HG03097 (cell line): ENCODE results near the gene MTG1.
"Not testable (repeated sequence)": the region's sequence is repeated elsewhere in the genome, so short reads cannot be mapped to it uniquely, and the experiment has no call there.

Experiments
- ATAC-seq: cut with Tn5 transposase; IDR thresholded peaks from one replicate; pipeline ENCODE4 v1.9.1; 2021; ENCODE audit not compliant: unreplicated experiment, low FRiP score

Gene MTG1

DNA sequence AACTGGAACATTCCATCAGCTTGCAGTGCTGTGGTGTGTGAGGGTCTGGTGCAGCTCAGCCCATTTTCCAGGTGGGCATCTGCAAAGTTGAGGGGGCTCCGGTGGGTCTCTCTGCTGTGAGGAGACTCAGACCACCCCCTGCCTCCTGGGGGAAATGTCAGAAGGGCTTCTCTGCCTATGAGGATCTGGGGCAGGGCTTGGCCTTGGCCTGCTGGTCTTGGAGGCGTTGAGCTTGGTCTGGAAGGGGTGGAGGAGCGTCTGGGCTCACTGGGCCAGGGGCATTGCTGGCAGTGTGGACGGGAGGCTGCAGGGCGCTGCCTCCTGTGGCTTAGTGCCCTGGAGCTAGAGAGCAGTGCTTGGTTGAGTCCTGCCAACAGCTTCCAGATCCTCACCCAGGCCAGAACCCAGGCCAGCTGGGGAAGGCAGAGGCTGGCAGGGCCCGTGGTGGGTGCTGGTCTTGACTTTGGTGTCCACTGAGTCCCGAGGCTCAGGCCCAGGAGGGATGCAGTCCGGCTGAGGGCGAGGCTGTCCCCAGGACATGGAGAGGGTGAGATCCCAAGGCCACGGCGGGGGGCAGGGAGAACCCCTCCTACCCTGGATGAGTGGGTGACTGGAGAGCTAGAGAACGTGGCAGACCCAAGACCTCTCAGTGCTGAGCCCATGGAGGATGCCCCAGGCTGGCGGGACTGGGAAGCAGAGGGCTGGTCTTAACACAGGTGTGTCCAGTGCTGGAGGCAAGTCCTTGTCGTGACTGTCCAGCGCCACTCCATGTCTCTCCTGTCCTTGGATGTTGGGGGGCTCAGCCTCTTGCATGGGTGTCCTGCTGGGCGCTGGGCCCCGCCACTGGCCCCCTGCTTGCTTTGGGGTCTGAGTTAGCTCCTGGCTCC is 27.6 kb downstream of the MTG1 start:
- no peak for ATAC-seq

DNA sequence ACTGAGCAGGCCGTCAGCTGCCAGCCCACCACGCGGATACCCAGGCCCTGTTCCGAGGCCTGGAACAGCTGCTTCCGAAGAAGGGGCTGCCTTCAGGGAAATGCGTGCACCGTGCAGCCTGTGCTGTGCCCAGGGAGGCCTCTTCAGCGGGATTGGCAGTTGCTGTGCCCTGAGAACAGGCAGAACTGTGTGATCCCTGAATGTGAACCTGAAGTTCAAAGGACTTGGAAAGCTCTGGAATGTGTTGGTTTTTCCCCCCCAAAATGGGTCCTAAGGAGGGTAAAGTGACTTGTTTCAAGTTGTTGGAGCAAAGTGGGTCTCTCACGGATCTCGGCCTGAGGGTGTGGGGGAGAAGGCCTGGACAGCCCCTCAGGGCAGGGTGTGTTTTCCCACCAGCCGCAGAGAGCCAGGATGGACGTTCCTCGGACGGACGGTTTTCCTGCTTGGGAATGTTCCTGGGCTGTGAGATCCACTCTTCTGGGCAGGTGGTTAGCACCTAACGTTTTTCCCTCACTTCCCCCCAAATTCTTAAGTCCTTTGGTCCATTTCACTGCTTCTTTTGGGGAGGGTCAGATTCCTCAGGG is 28.4 kb downstream of the MTG1 start:
- no peak for ATAC-seq

DNA sequence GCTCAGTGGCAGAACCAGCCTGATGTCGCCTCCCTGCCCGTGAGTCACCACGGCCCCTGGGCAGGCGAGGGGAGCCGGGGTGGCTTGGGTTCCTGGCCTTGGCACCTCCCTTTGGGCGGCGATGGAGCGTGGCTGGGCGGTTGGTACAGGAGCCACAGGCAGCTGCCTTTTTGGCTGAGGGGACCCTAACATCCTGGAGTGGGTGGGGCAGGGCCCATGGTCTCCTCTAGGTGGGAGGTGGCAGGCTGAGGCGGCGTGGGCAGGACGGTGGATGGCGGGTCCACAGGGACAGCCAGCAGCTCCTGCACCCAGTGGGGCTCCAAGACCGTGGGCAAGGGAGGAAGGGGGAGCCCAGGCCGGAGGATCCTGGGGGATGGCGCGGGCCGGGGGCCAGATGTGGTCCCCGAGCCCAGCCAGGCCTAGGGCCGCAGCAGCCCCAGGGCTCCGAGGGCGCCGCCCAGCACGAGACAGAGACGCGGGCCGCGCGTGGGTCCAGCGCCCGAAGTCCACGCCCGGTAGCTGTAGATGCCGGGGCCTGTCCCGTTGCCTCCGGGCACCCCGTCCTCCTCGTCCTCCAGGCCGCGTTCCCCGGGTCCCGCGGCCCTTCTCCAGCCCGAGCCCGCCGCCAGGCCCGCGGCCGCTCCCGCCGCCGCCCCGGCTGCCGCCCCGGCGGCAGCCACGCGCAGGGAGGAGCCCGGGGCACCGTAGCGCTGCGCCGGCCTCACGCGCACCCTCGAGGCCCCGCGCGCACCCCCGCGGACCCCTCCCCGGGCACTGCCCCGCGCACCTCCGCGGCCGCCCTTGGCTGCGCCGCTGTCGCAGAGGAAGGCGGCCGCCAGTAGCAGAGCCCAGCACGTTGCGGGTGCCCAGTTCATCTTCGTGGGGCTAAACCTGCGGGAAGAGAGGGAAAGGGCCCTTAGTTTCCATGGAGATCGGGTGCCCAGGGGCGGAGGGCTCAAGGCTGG is 29.1 kb downstream of the MTG1 start:
- ATAC-seq = no peak

DNA sequence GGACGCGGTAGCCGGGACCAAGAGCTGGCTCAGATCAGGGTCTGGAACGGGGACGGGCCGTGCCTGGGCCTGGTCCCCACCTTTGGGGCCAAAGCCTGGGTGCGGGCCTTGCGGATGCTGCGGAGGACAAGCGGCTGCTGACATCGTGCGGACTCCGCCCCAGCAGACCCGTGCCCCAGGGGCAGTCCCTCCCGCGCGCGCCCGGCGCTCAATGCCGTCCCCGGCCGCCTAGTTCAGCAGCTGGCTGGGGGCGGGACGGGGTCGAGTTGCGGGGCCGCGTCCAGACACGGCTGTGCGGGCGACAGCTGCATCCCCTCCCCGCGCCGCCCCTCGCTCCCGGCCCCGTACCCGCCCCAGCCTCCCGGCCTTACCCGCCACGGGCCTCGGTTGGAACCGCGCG is 30.1 kb downstream of the MTG1 start:
- ATAC-seq = not testable (repeated sequence)

DNA sequence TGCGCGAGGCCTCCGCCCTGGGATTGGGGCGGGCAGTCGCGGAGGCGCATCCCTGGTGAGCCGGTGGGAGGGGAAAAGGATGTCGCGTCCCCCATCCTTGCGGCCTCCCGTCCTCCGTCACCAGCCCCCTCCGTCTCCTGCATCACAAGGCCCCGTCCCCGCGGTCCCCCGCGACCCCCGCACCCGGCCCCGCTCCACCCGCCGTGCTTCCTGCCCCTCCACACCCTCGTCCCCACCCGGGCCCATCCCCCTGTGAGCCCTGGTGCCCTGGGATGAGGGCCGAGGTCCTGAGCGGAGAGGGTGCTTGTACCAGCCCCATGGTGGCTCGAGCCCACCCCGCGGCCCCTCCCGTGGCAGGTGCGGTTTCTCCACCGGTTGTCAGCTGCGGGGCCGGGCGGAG is 30.6 kb downstream of the MTG1 start, which contains the start of gene SPRN:
TSS of gene SPRN (minus strand) at position 25 of the 400 bp plus-strand sequence. CDS start 944 bp downstream, outside the sequence.
- ATAC-seq = not testable (repeated sequence)

DNA sequence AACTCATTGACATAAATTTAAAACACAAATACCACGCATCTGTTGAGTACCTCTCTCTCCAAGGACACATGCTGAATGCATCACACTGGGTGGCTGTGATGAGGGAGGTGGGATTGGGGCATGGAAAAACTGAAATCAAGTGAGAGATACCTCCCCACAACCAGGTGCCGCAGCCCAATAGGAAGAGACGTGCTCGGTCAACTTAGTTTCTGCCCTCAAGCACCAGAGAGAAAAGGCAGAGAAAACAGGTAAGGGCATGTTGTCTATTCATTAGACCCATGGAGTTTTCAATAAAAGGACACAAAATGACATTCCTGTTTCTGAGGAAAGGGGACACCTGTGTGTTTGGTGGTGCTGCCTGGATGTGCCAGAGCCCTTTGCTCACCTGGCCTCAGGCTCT is 35.6 kb downstream of the MTG1 start:
- ATAC-seq = not testable (repeated sequence)

DNA sequence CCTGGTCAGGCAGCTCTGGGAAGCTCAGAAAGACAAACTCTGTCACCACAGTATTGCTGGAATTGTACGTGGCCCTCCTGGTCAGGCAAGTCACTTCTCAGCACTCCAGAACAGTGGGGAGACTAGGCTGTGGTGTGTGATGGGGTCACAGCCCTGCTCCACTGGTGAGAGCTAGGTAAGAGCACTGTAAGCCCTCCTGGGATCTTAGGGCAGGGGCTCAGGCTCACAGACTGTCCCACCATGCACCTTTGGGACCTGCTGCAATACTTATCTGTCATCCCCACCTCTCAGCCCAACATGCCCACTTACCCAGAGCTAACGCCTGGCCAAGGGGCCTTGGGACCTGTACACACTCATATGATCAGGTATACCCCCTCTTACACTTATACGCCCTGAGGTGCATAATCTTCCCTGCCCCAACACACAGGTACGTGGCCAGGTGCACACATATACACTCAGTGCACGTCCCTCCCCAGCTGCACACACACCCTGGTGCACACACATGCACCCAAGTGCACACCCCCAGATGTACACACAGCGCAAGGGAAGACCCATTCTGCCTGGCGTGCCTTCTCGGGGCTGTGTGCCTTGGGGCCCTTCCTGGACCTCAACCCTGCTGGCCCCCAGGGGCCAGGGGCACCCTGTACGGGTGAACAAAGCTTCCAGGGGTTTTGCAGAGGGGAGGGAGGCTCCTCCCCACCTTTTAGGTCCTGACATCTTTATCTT is 38.1 kb downstream of the MTG1 start:
- ATAC-seq = not testable (repeated sequence)

DNA sequence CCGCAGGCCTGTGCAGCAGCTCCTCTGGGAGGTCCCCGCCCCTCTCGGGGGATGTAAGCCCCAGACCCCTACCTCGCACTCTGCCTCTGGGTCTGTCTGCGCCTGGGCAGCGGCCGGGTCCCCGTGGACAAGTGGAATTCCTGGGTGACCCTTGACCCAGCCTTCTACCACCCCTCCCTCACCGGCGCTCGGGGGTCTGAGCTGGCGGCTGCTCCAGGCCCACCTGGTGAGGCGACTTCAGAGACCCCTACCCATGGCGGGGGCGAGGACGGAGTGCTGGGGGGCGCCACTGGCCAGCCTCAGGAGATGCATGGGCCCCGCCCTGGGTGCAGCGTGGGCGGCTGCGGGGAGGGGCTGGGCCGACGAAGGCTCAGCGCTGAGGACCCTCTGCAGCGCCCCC is 38.8 kb downstream of the MTG1 start:
- ATAC-seq = not testable (repeated sequence)

DNA sequence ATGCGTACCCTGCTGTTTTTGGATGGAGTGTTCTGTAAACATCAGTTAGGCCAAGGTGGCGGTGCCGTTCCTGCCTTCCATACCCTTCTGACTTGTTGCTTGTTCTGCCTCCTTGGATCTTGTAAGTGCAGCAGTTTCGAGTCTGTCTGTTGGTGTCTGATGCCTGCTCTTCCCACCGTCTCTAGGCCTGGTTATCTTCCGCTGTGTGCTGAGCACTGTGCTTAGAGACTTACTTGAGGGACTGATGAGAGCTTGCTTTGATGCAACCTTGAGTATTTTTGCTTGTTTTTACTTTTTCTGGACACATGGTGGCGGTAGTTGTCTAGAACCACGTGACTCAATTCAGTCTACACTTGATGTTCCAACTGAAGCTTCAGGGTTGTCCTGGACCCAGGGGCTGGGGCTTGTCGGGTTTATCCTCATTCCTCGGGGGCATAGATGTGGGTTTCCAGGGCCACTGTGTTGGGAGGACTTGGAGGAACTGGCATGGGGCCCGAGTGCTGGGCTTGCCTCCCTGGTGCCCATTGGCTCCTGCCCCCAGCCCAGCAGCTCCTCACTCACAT is 44.8 kb downstream of the MTG1 start:
- no peak for ATAC-seq

DNA sequence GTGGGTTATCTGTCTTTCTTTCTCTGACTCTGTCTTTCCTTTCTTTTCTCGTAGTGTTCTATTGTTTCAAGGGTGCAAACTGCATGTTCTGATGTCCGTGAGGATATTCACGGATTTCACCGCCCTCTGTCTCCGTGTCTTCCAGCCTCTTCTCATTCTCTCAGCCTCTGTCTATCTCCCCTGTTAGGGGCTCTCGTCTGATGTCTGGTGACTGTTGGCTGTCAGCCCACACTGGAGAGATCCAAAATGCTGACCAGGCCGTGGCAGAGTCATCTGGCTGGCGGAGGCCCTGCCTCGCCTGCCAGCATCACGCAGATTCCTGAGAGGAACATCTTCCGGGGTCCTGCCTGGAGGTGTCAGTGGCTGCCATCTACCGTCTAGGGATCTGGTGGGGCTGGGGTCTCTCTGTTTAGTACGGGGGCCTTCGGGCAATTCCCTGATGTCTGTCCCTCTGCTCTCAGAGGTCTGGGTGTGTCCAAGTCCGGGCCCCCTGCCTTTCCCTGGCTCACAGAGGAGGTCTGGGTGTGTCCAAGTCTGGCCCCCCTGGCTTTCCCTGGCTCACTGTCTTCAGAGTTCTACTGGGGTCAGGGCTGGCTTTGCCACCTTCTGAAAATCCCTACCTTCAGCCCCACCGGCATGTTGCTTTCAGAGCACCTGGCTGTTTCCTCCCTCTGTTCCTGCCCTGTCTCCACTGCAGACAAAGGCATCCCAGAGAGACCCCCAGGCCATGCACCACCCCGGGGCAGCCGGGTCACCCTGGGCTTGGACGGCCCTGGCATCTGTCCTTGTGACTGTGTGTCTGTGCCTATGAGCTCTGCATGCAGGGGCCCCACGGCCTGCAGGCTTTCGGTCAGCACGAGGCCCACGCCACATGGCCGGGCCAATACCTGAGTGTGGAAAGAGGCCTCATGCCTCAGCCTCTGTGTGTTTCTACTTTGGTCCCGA is 45.8 kb downstream of the MTG1 start:
- no peak for ATAC-seq

DNA sequence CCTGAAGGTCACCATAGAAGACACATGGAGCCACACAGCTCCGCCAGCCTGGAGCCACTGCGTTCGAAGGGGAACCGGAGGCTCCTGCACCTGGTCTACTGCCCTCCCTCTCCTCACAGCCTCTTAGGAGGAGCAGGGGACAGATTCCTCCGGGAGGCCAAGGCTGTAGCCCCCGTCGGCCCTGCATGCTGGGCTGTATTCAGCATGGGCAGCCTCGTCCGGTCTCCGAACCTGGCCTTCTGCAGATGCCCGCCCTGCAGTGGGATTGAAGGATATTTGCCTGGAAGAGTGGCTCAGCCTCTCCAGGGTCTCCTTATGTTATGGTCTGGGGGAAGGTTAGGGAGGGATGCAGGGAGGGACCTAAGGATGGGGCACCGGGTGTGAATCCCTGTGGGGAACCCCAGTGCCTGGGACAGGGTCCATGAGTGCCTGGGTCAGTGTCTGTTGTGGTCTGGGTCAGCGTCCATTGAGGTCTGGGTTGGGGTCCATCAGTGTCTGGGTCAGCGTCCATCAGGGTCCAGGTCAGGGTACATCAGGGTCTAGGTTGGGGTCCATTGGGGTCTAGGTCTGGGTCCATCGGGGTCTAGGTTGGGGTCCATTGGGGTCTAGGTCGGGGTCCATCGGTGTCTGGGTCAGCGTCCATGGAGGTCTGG is 46.8 kb downstream of the MTG1 start:
- ATAC-seq = no peak

DNA sequence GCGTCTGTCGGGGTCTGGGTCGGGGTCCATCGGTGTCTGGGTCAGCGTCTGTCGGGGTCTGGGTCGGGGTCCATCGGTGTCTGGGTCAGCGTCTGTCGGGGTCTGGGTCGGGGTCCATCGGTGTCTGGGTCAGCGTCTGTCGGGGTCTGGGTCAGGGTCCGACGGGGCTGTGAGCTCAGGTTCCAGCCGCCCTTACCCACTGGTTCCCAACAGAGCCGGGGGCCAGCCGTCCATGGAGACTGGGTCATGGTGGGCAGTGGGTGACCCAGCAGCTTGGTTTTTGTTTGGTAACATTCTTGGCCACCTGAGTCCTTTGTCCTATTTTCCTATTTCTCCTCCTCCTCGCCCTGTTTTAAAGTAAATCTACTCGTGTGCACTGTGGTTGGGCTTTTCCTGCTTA is 47.4 kb downstream of the MTG1 start:
- not testable (repeated sequence) for ATAC-seq

DNA sequence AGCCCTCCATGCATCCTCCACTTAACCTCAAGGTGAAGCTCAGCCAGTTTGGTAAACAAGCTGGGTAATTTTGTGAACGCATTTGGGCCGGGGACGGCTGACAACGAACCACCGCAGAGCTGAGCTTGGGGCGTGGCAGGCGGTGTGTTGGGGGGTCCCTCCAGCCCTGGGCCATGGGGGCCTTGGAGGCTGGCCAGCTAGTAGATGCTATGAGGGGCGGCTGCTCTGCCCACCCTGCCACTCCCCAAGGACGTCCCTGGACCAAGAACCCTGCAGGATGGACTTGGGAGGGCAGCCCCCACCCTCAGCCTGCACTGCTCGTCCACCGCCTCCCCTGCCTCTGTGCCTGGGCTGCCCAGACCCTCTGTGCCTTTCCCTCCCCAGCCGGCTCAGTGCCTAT is 47.8 kb downstream of the MTG1 start:
- no peak for ATAC-seq

DNA sequence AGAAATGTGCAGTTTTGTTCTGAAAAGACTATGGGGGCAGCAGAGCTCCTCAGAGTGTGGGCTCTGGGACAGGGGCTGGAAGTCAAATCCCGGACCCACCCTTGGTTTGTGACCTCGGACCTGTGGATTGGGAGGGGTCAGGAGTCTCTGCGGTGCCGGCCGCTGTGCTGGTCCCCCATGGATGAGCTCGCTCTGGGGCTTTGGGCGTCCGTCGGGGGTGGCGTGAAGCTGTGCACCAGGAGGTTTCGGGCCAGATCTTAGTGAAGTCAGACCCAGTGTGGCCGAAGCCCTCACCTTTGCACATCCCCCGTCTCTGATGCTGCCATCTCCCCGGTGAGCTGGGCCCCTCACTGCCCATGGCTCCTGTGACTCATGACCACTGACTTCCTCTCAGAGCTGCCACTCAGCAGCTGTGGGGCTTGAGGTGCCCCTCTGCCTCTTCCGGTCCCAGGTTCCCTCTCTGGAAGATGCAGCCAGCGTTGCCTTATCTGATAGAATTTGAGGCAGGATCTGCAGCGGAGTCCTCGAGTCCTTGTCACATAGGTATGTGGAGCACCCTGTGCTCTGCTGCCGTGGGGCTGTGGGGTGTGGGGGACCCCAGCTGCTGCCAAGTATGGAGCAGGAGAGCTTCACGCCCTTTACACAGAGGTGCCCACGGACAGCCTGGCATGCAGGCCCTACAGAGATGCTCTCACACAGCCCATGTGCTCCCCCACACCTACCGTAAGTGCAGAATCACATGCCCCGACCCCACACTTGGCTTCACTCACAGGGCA is 48.4 kb downstream of the MTG1 start:
- no peak for ATAC-seq

DNA sequence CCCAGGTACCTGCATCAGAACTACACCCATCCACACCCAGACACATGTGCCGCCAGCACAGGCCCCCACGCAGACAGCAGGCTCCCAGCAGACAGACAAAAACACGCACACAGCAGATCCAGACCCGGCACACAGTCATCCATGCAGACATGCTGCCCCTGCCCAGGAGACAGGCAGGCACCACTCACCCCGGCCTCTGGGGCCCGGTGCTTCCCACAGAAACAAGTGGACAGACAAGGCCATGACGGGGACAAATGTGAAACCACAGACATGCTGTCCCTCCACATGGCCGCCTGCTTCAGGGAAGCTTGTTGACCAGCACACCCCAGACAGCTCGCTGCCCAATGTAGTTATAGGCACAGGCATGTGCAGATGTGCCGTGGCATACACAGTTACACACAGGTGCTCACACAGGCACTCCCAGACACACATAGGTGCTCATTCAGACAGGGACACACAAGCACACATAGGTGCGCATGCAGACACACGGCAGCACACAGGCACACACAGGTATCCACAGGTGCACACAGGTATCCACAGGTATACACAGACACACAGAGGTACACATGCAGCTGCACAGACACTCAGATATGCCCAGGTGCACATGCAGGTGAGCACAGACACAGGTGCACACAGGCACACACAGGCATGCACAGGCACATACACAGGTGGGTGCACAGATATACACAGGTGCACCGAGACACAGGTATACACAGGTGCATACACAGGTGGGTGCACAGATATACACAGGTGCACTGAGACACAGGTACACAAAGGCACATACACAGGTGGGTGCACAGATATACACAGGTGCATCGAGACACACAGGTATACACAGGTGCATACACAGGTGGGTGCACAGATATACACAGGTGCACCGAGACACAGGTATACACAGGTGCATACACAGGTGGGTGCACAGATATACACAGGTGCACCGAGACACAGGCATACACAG is 49.3 kb downstream of the MTG1 start:
- no peak for ATAC-seq
